H1 (cell line): Measurements from ENCODE around the gene PPIF. TPM values are rescaled to one million over a fixed set of nuclear protein-coding genes. Genes with fewer than 3 reads are reported as not detected.

Experiments used
- CTCF ChIA-PET: fragments of 300-600 bp; sonication (Branson Sonifier 250); formaldehyde crosslinking; loops from one replicate; lab custom pipeline; 2021; ENCODE audit not compliant: partially characterized antibody; lab: Charles Lee
- POLR2A ChIA-PET: fragments of 300-600 bp; sonication (Branson Sonifier 250); formaldehyde crosslinking; loops from one replicate; lab custom pipeline; 2021; ENCODE audit warnings: inconsistent platforms; ENCODE audit not compliant: partially characterized antibody; lab: Charles Lee
- DNase-seq, 2 experiments: peaks; one replicate each; pipeline versions ENCODE4 v3.0.0 to v3.0.0-alpha.2; 2010 to 2022; ENCODE audit warnings: low spot score in 2 of 2, low read depth in 1 of 2, mixed read lengths in 1 of 2
- FAIRE-seq: peaks from 2 replicates; lab custom pipeline; 2011; peaks lifted over from hg19 to GRCh38; lab: Jason Lieb, UNC
- H2AFZ ChIP-seq: 2 replicates; pipeline ENCODE4 v1.8.1; 2012; ENCODE audit warnings: low read length, inconsistent platforms
- H2AK5ac ChIP-seq: 2 replicates; pipeline ENCODE4 v1.6.1; 2013; ENCODE audit warnings: low read depth, low read length
- H2BK120ac ChIP-seq: replicated peaks from 2 replicates; pipeline ENCODE3; 2013; ENCODE audit warnings: low read depth, low read length, inconsistent platforms
- H2BK12ac ChIP-seq: 2 replicates; pipeline ENCODE4 v1.6.1; 2013; ENCODE audit warnings: low read depth, low read length
- H2BK15ac ChIP-seq: 2 replicates; pipeline ENCODE4 v1.6.1; 2013; ENCODE audit warnings: low read length
- H2BK20ac ChIP-seq: 2 replicates; pipeline ENCODE4 v1.6.1; 2013; ENCODE audit warnings: low read length
- H2BK5ac ChIP-seq: 2 replicates; pipeline ENCODE4 v1.6.1; 2013; ENCODE audit warnings: low read depth, low read length
- H3K14ac ChIP-seq: 2 replicates; pipeline ENCODE4 v1.6.1; 2013; ENCODE audit warnings: inconsistent platforms; ENCODE audit not compliant: insufficient read length
- H3K18ac ChIP-seq: 2 replicates; pipeline ENCODE4 v1.6.1; 2013; ENCODE audit warnings: low read length; ENCODE audit errors: extremely low read depth
- H3K23ac ChIP-seq: 2 replicates; pipeline ENCODE4 v1.6.1; 2013; ENCODE audit warnings: inconsistent platforms; ENCODE audit not compliant: insufficient read length
- H3K23me2 ChIP-seq: 2 replicates; pipeline ENCODE4 v1.6.1; 2013; ENCODE audit warnings: low read depth, low read length
- H3K27ac ChIP-seq: 2 replicates; pipeline ENCODE4 v1.6.1; 2011; ENCODE audit warnings: low read depth, low read length, inconsistent platforms
- H3K27me3 ChIP-seq, 4 experiments: replicated peaks in 1 of 4; 1 replicate in 1 of 4; 2 replicates in 3 of 4; pipeline versions ENCODE4 v1.6.1 to v1.8.1; 2011 to 2013; ENCODE audit warnings: low read length in 3 of 4, mild to moderate bottlenecking in 3 of 4, inconsistent platforms in 2 of 4, mixed read lengths in 2 of 4, moderate library complexity in 1 of 4; ENCODE audit not compliant: control insufficient read depth in 3 of 4, insufficient read depth in 3 of 4; ENCODE audit errors: extremely low read depth in 1 of 4
- H3K36me3 ChIP-seq, 4 experiments: 2 replicates each; pipeline versions ENCODE4 v1.6.1 to v1.8.1; 2011 to 2013; ENCODE audit warnings: mild to moderate bottlenecking in 4 of 4, low read length in 3 of 4, moderate library complexity in 2 of 4, control low read depth in 1 of 4, inconsistent platforms in 1 of 4; ENCODE audit not compliant: insufficient read depth in 4 of 4, control insufficient read depth in 2 of 4
- H3K4ac ChIP-seq: replicated peaks from 2 replicates; pipeline ENCODE3; 2013; ENCODE audit warnings: low read length, low read depth, mixed read lengths, inconsistent platforms; ENCODE audit not compliant: insufficient read length
- H3K4me1 ChIP-seq, 4 experiments: replicated peaks in 1 of 4; 1 replicate in 1 of 4; 2 replicates in 3 of 4; pipeline versions ENCODE4 v1.6.1 to v1.8.1; 2011 to 2013; ENCODE audit warnings: low read length in 3 of 4, inconsistent platforms in 2 of 4, mixed read lengths in 1 of 4; ENCODE audit not compliant: insufficient read depth in 4 of 4, control insufficient read depth in 3 of 4
- H3K4me2 ChIP-seq, 2 experiments: 2 replicates each; pipeline versions ENCODE4 v1.6.1 to v1.8.1; 2011 to 2013; ENCODE audit warnings: low read depth in 2 of 2, low read length in 2 of 2, control low read depth in 1 of 2, inconsistent platforms in 1 of 2, mild to moderate bottlenecking in 1 of 2; ENCODE audit not compliant: insufficient read depth in 1 of 2
- H3K4me3 ChIP-seq, 4 experiments: fragments of 200-600, 300-600 bp in 1 of 4; sonication (generic), shearing (Covaris generic), sonication (Bioruptor Twin) in 1 of 4; 2 replicates each; pipeline versions ENCODE4 v1.5.1 to v1.8.1; 2011 to 2016; ENCODE audit warnings: low read length in 4 of 4, low read depth in 3 of 4, control low read depth in 2 of 4, inconsistent platforms in 2 of 4, mild to moderate bottlenecking in 2 of 4, mixed read lengths in 1 of 4, moderate library complexity in 1 of 4; ENCODE audit not compliant: insufficient read depth in 2 of 4; ENCODE audit errors: extremely low read depth in 1 of 4
- H3K56ac ChIP-seq: replicated peaks from 2 replicates; pipeline ENCODE3; 2013; ENCODE audit warnings: low read depth, mild to moderate bottlenecking, mixed read lengths, low read length, inconsistent platforms; ENCODE audit not compliant: insufficient read length
- H3K79me1 ChIP-seq: 2 replicates; pipeline ENCODE4 v1.6.1; 2013; ENCODE audit warnings: low read depth, low read length, control low read depth
- H3K79me2 ChIP-seq, 2 experiments: 2 replicates each; pipeline versions ENCODE4 v1.6.1 to v1.8.1; 2012 to 2013; ENCODE audit warnings: low read length in 2 of 2, mild to moderate bottlenecking in 2 of 2, inconsistent platforms in 1 of 2; ENCODE audit not compliant: insufficient read depth in 2 of 2, control insufficient read depth in 1 of 2
- H3K9ac ChIP-seq, 4 experiments: replicated peaks in 1 of 4; 1 replicate in 1 of 4; 2 replicates in 3 of 4; pipeline versions ENCODE4 v1.6.1 to v1.8.1; 2011 to 2013; ENCODE audit warnings: low read depth in 3 of 4, low read length in 3 of 4, control low read depth in 2 of 4, mild to moderate bottlenecking in 2 of 4, moderate library complexity in 2 of 4, inconsistent platforms in 1 of 4; ENCODE audit errors: extremely low read depth in 1 of 4
- H3K9me3 ChIP-seq, 2 experiments: 2 replicates each; pipeline versions ENCODE4 v1.6.1 to v1.8.1; 2012 to 2013; ENCODE audit warnings: mild to moderate bottlenecking in 2 of 2, moderate library complexity in 2 of 2, control low read depth in 1 of 2, inconsistent platforms in 1 of 2, low read depth in 1 of 2, low read length in 1 of 2, mixed read lengths in 1 of 2; ENCODE audit not compliant: insufficient read depth in 2 of 2
- H4K20me1 ChIP-seq, 2 experiments: replicated peaks in 1 of 2; 2 replicates each; pipeline versions ENCODE3 to v1.8.1; 2011 to 2013; ENCODE audit warnings: inconsistent platforms in 2 of 2, low read length in 2 of 2, mild to moderate bottlenecking in 1 of 2; ENCODE audit not compliant: insufficient read depth in 2 of 2, control insufficient read depth in 1 of 2
- H4K5ac ChIP-seq: 2 replicates; pipeline ENCODE4 v1.6.1; 2013; ENCODE audit warnings: low read length, low read depth, mixed read lengths, inconsistent platforms; ENCODE audit not compliant: insufficient read length
- H4K8ac ChIP-seq: 2 replicates; pipeline ENCODE4 v1.8.0; 2013; ENCODE audit warnings: mild to moderate bottlenecking, moderate library complexity, low read length, inconsistent platforms; ENCODE audit not compliant: insufficient read depth; ENCODE audit errors: extremely low read depth
- H4K91ac ChIP-seq: replicated peaks from 2 replicates; pipeline ENCODE3; 2013; ENCODE audit warnings: low read length, mixed read lengths, inconsistent platforms; ENCODE audit not compliant: insufficient read length
- ATF3 ChIP-seq: IDR thresholded peaks from 2 replicates; pipeline ENCODE4 v1.6.1; 2011; ENCODE audit warnings: low read depth, mild to moderate bottlenecking, low read length; ENCODE audit not compliant: insufficient read depth
- BACH1 ChIP-seq: IDR thresholded peaks from 2 replicates; pipeline ENCODE4 v1.6.1; 2012; ENCODE audit warnings: low read length, improper control_type of control experiment
- EP300 ChIP-seq, 2 experiments: IDR thresholded peaks; 1 replicate in 1 of 2; 2 replicates in 1 of 2; pipeline ENCODE4 v1.6.1; 2011 to 2012; ENCODE audit warnings: low read depth in 2 of 2, low read length in 2 of 2, mild to moderate bottlenecking in 2 of 2, borderline replicate concordance in 1 of 2, inconsistent platforms in 1 of 2, moderate library complexity in 1 of 2
- FOSL1 ChIP-seq: IDR thresholded peaks from 2 replicates; pipeline ENCODE4 v1.6.1; 2011; ENCODE audit warnings: mild to moderate bottlenecking, low read depth, low read length, moderate library complexity; ENCODE audit not compliant: insufficient read depth
- GTF2F1 ChIP-seq: IDR thresholded peaks from 2 replicates; pipeline ENCODE4 v1.6.1; 2012; ENCODE audit warnings: low read depth, low read length, improper control_type of control experiment, borderline replicate concordance
- HDAC2 ChIP-seq, 2 experiments: fragments of 300-600 bp in 1 of 2; sonication (generic) in 1 of 2; IDR thresholded peaks; 2 replicates each; pipeline ENCODE4 v1.6.1; 2011 to 2012; ENCODE audit warnings: low read depth in 2 of 2, low read length in 2 of 2, mild to moderate bottlenecking in 2 of 2, moderate library complexity in 2 of 2, borderline replicate concordance in 1 of 2, inconsistent platforms in 1 of 2
- HDAC6 ChIP-seq: IDR thresholded peaks from one replicate; pipeline ENCODE4 v1.7.1; 2012; ENCODE audit warnings: low read depth, mild to moderate bottlenecking, inconsistent platforms, low read length, moderate library complexity
- MAFK ChIP-seq: IDR thresholded peaks from 2 replicates; pipeline ENCODE4 v1.6.1; 2012; ENCODE audit warnings: low read depth, mild to moderate bottlenecking, improper control_type of control experiment, low read length
- NRF1 ChIP-seq: IDR thresholded peaks from 2 replicates; pipeline ENCODE4 v1.6.1; 2011; ENCODE audit warnings: mild to moderate bottlenecking, low read depth, low read length, improper control_type of control experiment
- POU5F1 ChIP-seq: IDR thresholded peaks from 2 replicates; pipeline ENCODE4 v1.6.1; 2011; ENCODE audit warnings: low read depth, mild to moderate bottlenecking, low read length, moderate library complexity
- YY1 ChIP-seq: IDR thresholded peaks from 2 replicates; pipeline ENCODE4 v1.6.1; 2011; ENCODE audit warnings: low read depth, mild to moderate bottlenecking, low read length
- ZNF274 ChIP-seq: IDR thresholded peaks from 2 replicates; pipeline ENCODE4 v1.7.0; 2012; ENCODE audit warnings: low read length, borderline replicate concordance; ENCODE audit errors: extremely low read depth
- WGBS, 2 experiments: shearing (Covaris generic) in 1 of 2; methylation state at CpG; one replicate each; pipeline versions ENCODE4 v1.1.6 to v1.1.7; 2013 to 2015; ENCODE audit warnings: low lambda C conversion rate in 2 of 2, mixed read lengths in 2 of 2, inconsistent platforms in 1 of 2, low coverage in 1 of 2, missing lambda C conversion rate in 1 of 2; ENCODE audit not compliant: insufficient replicate concordance in 2 of 2, insufficient coverage in 1 of 2, insufficient read length in 1 of 2; ENCODE audit errors: extremely low coverage in 1 of 2, missing lambda C conversion rate in 1 of 2; 5-methylcytosine and 5-hydroxymethylcytosine counted together
- polyA plus RNA-seq, 7 experiments: library from polyadenylated mRNA; depleted of rRNA in 3 of 7; stranded (reverse) in 5 of 7; unstranded in 2 of 7; fragments of >200 nt in 5 of 7; fragments of 200-250 nt in 2 of 7; gene quantifications; 1 replicate in 5 of 7; 2 replicates in 1 of 7; 4 replicates in 1 of 7; pipeline versions ENCODE4 v1.2.1 to v1.2.3, GENCODE V29; 2011 to 2013; ENCODE audit warnings: missing spikeins in 2 of 7, mixed read lengths in 2 of 7
- total RNA-seq: library from RNA; stranded (reverse); fragmentation: NEBNext Ultra II Directional; extraction: Animal tissue kit (Norgen Biotek cat#: 25700); gene quantifications from 2 replicates; pipeline ENCODE4 v1.2.1, GENCODE V29; 2021
- TF ChIP-seq, protein P1 (sequence below): IDR thresholded peaks from 2 replicates; pipeline ENCODE4 v1.6.1; 2012; ENCODE audit warnings: inconsistent platforms

PPIF gene
- total and polyA plus RNA-seq, 2 of the 8 experiments (the other 6 are each of a cell fraction or from before 2014, with no cell fraction given) = 70.2 to 77.6 TPM

- Histone ChIP-seq H3K18ac (no peak overlapping the region), H4K20me1 (no peaks in the 10 kb centered on the region), H3K23me2 (no peaks in the 10 kb centered on the region), H3K4me2 (no peak overlapping the region), H2BK20ac (no peak overlapping the region), H2BK15ac (no peak overlapping the region), H2BK120ac (no peak overlapping the region), H4K8ac (peak overlapping the region; percentile 18; the same call in 1 of the 2 replicates), H3K9ac (no peak overlapping the region), H3K14ac (no peak overlapping the region), H3K4me1 (peaks cover 0 to 12% (median 0%) of the 10 kb centered on the region in 4 experiments; a peak in 3 of 7 replicates), H3K79me2 (no peaks in the 10 kb centered on the region), H2AK5ac (no peak overlapping the region), H3K27ac (no peak overlapping the region), H3K27me3 (no peaks in the 10 kb centered on the region), H3K79me1 (no peaks in the 10 kb centered on the region), H3K56ac (no peak overlapping the region), H4K91ac (no peak overlapping the region), H3K9me3 (no peaks in the 10 kb centered on the region), H3K23ac (no peak overlapping the region), H2BK5ac (no peak overlapping the region), H2AFZ (no peak overlapping the region), H3K4me3 (no peak overlapping the region), H2BK12ac (no peak overlapping the region), H4K5ac (no peak overlapping the region), H3K4ac (no peak overlapping the region), H3K36me3 (no peaks in the 10 kb centered on the region)
- 92% methylated on average over 3 of the region's 3 CpGs; no CpG with 5 or more reads in 1 of the 2 experiments for WGBS, 2 experiments
- ChIA-PET POLR2A (no interaction called here), CTCF (no interaction called here)
- FAIRE-seq (no peak), DNase-seq (no peak)
- TF ChIP-seq FOSL1 (no peak), NRF1 (no peak), ZNF274 (no peak), HDAC2 (IDR thresholded peaks at IDR 0.05; ENCODE audit: borderline replicate concordance in 1 of 2, low read depth in 2 of 2, low read length in 2 of 2) (no peak), YY1 (no peak), ATF3 (no peak), POU5F1 (no peak), GTF2F1 (no peak), MAFK (no peak), HDAC6 (no peak), BACH1 (no peak), EP300 (IDR thresholded peaks at IDR 0.05; ENCODE audit: borderline replicate concordance in 1 of 2, low read depth in 2 of 2, low read length in 2 of 2) (no peak)
- TF ChIP-seq, protein P1, sequence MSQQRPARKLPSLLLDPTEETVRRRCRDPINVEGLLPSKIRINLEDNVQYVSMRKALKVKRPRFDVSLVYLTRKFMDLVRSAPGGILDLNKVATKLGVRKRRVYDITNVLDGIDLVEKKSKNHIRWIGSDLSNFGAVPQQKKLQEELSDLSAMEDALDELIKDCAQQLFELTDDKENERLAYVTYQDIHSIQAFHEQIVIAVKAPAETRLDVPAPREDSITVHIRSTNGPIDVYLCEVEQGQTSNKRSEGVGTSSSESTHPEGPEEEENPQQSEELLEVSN = no peak
These were observed 8.0 kb upstream of the PPIF start for GRCh38 chr10:79339266-79339665.
